HepG2 (cell line): ENCODE data around the gene CBY1. TPM values are rescaled to one million over a fixed set of nuclear protein-coding genes. Genes with fewer than 3 reads are reported as not detected.

ENCODE experiments used
- GPN1 ChIP-seq: sonication (generic); formaldehyde crosslinking; IDR thresholded peaks from 2 replicates; pipeline ENCODE4 v1.5.1; 2020; ENCODE audit warnings: missing genetic modification reagents, borderline replicate concordance
- HMGXB4 ChIP-seq, 2 experiments: sonication (generic) in 1 of 2; formaldehyde crosslinking in 1 of 2; IDR thresholded peaks; 2 replicates each; pipeline versions ENCODE4 v1.4.0 to v1.6.1; 2018 to 2020; ENCODE audit warnings: missing genetic modification reagents in 2 of 2, borderline replicate concordance in 1 of 2, low read depth in 1 of 2, mild to moderate bottlenecking in 1 of 2, missing biosample characterization in 1 of 2
- MAF1 ChIP-seq: sonication (generic); formaldehyde crosslinking; IDR thresholded peaks from 2 replicates; pipeline ENCODE4 v1.5.0; 2020; ENCODE audit warnings: missing genetic modification reagents, borderline replicate concordance
- NKX3-1 ChIP-seq: sonication (generic); formaldehyde crosslinking; IDR thresholded peaks from 2 replicates; pipeline ENCODE4 v1.5.0; 2020; ENCODE audit warnings: missing genetic modification reagents
- POLR2AphosphoS5 ChIP-seq: IDR thresholded peaks from 2 replicates; pipeline ENCODE4 v1.6.1; 2012; ENCODE audit warnings: low read depth, low read length
- REST ChIP-seq, 2 experiments: IDR thresholded peaks; 2 replicates each; pipeline ENCODE4 v1.6.1; 2011 to 2012; ENCODE audit warnings: low read length in 2 of 2, borderline replicate concordance in 1 of 2, low read depth in 1 of 2, mild to moderate bottlenecking in 1 of 2, moderate library complexity in 1 of 2
- SOX6 ChIP-seq, 2 experiments: fragments of 450-650 bp in 1 of 2; sonication (generic) in 1 of 2; formaldehyde crosslinking in 1 of 2; IDR thresholded peaks; 2 replicates each; pipeline versions ENCODE4 v1.4.0 to v1.6.1; 2017 to 2020; ENCODE audit warnings: antibody characterized with exemption in 1 of 2, mild to moderate bottlenecking in 1 of 2, missing genetic modification reagents in 1 of 2
- STAT6 ChIP-seq: sonication (generic); formaldehyde crosslinking; IDR thresholded peaks from 2 replicates; pipeline ENCODE4 v1.4.0; 2020; ENCODE audit warnings: missing genetic modification reagents, mild to moderate bottlenecking, borderline replicate concordance
- USF2 ChIP-seq, 2 experiments: sonication (generic) in 1 of 2; formaldehyde crosslinking in 1 of 2; IDR thresholded peaks; 2 replicates each; pipeline versions ENCODE4 v1.5.1 to v1.6.1; 2011 to 2020; ENCODE audit warnings: borderline replicate concordance in 1 of 2, low read depth in 1 of 2, low read length in 1 of 2, mild to moderate bottlenecking in 1 of 2, missing genetic modification reagents in 1 of 2, moderate library complexity in 1 of 2
- ZBTB2 ChIP-seq: sonication (generic); formaldehyde crosslinking; IDR thresholded peaks from 2 replicates; pipeline ENCODE4 v1.8.0; 2022; ENCODE audit warnings: low read depth, missing genetic modification reagents
- ZC3H13 ChIP-seq: sonication (generic); formaldehyde crosslinking; IDR thresholded peaks from 2 replicates; pipeline ENCODE4 v1.8.1; 2023; ENCODE audit warnings: mild to moderate bottlenecking, missing genetic modification reagents, moderate library complexity
- ZNF879 ChIP-seq: sonication (generic); formaldehyde crosslinking; IDR thresholded peaks from 2 replicates; pipeline ENCODE4 v1.8.1; 2023; ENCODE audit warnings: missing genetic modification reagents
- polyA plus RNA-seq, 8 experiments: library from polyadenylated mRNA; depleted of rRNA in 3 of 8; stranded (reverse) in 7 of 8; unstranded in 1 of 8; fragments of >200 nt; fragmentation: Illumina TruSeq in 4 of 8; extraction: Trizol in 4 of 8; gene quantifications; 2 replicates each; pipeline versions ENCODE4 v1.2.1 to v1.2.3, GENCODE V29; 2011 to 2016; ENCODE audit warnings: low read depth in 4 of 8, missing spikeins in 1 of 8, mixed read lengths in 1 of 8; ENCODE audit not compliant: insufficient read depth in 1 of 8
- total RNA-seq, 5 experiments: library from RNA; depleted of rRNA; stranded (reverse); fragments of >200 nt; fragmentation: Illumina TruSeq; extraction: Trizol; gene quantifications; 2 replicates each; pipeline ENCODE4 v1.2.3, GENCODE V29; 2016; ENCODE audit warnings: low read depth in 1 of 5

CBY1 gene
- total and polyA plus RNA-seq, 2 of the 13 experiments (the other 11 are each of a cell fraction or from before 2014, with no cell fraction given): 19.7 to 20.3 TPM

GRCh38 chr22:38681582-38682335 is 25.3 kb downstream of the CBY1 start, which contains the start of gene TOMM22 (continued):
- no peak for TF ChIP-seq USF2 (IDR thresholded peaks at IDR 0.05; ENCODE audit: low read depth, low read length)
- TF ChIP-seq USF2 (CRISPR knock-in tag; IDR thresholded peaks at IDR 0.05; ENCODE audit: borderline replicate concordance): no peak
- peak; percentile 97 for TF ChIP-seq NKX3-1 (CRISPR knock-in tag)
- TF ChIP-seq ZC3H13 (CRISPR knock-in tag): 0 out of 2 replicates have a peak, but pooled peaks have one; percentile 35
- TF ChIP-seq HMGXB4 (CRISPR knock-in tag; IDR thresholded peaks at IDR 0.05; ENCODE audit: borderline replicate concordance in 1 of 2, low read depth in 1 of 2): peak; percentile 95 to 96
- TF ChIP-seq ZBTB2: peak; percentile 74
- no peak for TF ChIP-seq SOX6 (IDR thresholded peaks at IDR 0.05)
- TF ChIP-seq SOX6 (CRISPR knock-in tag; IDR thresholded peaks at IDR 0.05): peak; percentile 79
- TF ChIP-seq GPN1 (CRISPR knock-in tag): no peak
- TF ChIP-seq ZNF879 (CRISPR knock-in tag): no peak
- TF ChIP-seq STAT6 (CRISPR knock-in tag): peak; percentile 46; the same call in 1 of the 2 replicates
- TF ChIP-seq MAF1 (CRISPR knock-in tag): peak; percentile 95
- TF ChIP-seq REST (IDR thresholded peaks at IDR 0.05; ENCODE audit: borderline replicate concordance in 1 of 2, low read depth in 1 of 2, low read length in 2 of 2): peak in 1 of 2 experiments; percentile 39; a peak in 1 of 4 replicates
- TF ChIP-seq POLR2AphosphoS5: peak; percentile 91
